ENCODE data around the gene CACNG8. TPM values are rescaled to one million over a fixed set of nuclear protein-coding genes. Genes with fewer than 3 reads are reported as not detected.

Gene CACNG8
- total RNA-seq, 1 experiment from 2014 or later = 0.07 TPM

- no peak for DNase-seq
- Histone ChIP-seq H3K36me3 (replicated peaks; ENCODE audit: control insufficient read depth, insufficient read depth, low read length) (no peaks in the 10 kb centered on the region), H3K27me3 (ENCODE audit: control insufficient read depth, insufficient read depth, low read length) (peaks cover 31% of the 10 kb centered on the region), H3K4me3 (ENCODE audit: insufficient read depth, low read depth, low read length) (no peak overlapping the region)
These were observed 30.7 kb downstream of the CACNG8 start for GRCh38 chr19:53993448-53993847.

- Histone ChIP-seq H3K36me3 (replicated peaks; ENCODE audit: control insufficient read depth, insufficient read depth, low read length) (no peaks in the 10 kb centered on the region), H3K4me3 (ENCODE audit: insufficient read depth, low read depth, low read length) (no peak overlapping the region), H3K27me3 (ENCODE audit: control insufficient read depth, insufficient read depth, low read length) (peaks cover 38% of the 10 kb centered on the region)
- DNase-seq = no peak
These were observed 32.1 kb downstream of the CACNG8 start for GRCh38 chr19:53994811-53995210.

- no peak for DNase-seq
- H3K36me3 ChIP-seq (replicated peaks; ENCODE audit: control insufficient read depth, insufficient read depth, low read length) = no peaks in the 10 kb centered on the region
- peaks cover 22% of the 10 kb centered on the region for H3K27me3 ChIP-seq (ENCODE audit: control insufficient read depth, insufficient read depth, low read length)
- H3K4me3 ChIP-seq (ENCODE audit: insufficient read depth, low read depth, low read length) = no peak overlapping the region
These were observed 35.5 kb downstream of the CACNG8 start for GRCh38 chr19:53998223-53998622.

- H3K36me3 ChIP-seq (replicated peaks; ENCODE audit: control insufficient read depth, insufficient read depth, low read length) = no peaks in the 10 kb centered on the region
- peaks cover 9% of the 10 kb centered on the region for H3K27me3 ChIP-seq (ENCODE audit: control insufficient read depth, insufficient read depth, low read length)
- DNase-seq = no peak
- no peak overlapping the region for H3K4me3 ChIP-seq (ENCODE audit: insufficient read depth, low read depth, low read length)
These were observed 37.0 kb downstream of the CACNG8 start for GRCh38 chr19:53999694-54000093.

GRCh38 chr19:54001496-54001895, 38.8 kb downstream of the CACNG8 start:
- H3K36me3 ChIP-seq (replicated peaks; ENCODE audit: control insufficient read depth, insufficient read depth, low read length) = no peaks in the 10 kb centered on the region
- peaks cover 9% of the 10 kb centered on the region for H3K27me3 ChIP-seq (ENCODE audit: control insufficient read depth, insufficient read depth, low read length)
- no peak overlapping the region for H3K4me3 ChIP-seq (ENCODE audit: insufficient read depth, low read depth, low read length)
- DNase-seq = no peak

GRCh38 chr19:54002495-54003315, 40.0 kb downstream of the CACNG8 start:
- DNase-seq = no peak
- H3K4me3 ChIP-seq (ENCODE audit: insufficient read depth, low read depth, low read length) = no peak overlapping the region
- no peaks in the 10 kb centered on the region for H3K36me3 ChIP-seq (replicated peaks; ENCODE audit: control insufficient read depth, insufficient read depth, low read length)
- H3K27me3 ChIP-seq (ENCODE audit: control insufficient read depth, insufficient read depth, low read length) = peaks cover 9% of the 10 kb centered on the region

- H3K27me3 ChIP-seq (ENCODE audit: control insufficient read depth, insufficient read depth, low read length) = no peaks in the 10 kb centered on the region
- no peak for DNase-seq
- H3K4me3 ChIP-seq (ENCODE audit: insufficient read depth, low read depth, low read length) = no peak overlapping the region
- H3K36me3 ChIP-seq (replicated peaks; ENCODE audit: control insufficient read depth, insufficient read depth, low read length) = no peaks in the 10 kb centered on the region
These were observed 46.7 kb downstream of the CACNG8 start for GRCh38 chr19:54009440-54009839.

- no peak for DNase-seq
- H3K4me3 ChIP-seq (ENCODE audit: insufficient read depth, low read depth, low read length) = no peak overlapping the region
- no peaks in the 10 kb centered on the region for H3K36me3 ChIP-seq (replicated peaks; ENCODE audit: control insufficient read depth, insufficient read depth, low read length)
- peaks cover 2% of the 10 kb centered on the region; the same call in 1 of the 2 replicates for H3K27me3 ChIP-seq (ENCODE audit: control insufficient read depth, insufficient read depth, low read length)
These were observed 47.7 kb downstream of the CACNG8 start for GRCh38 chr19:54010474-54010873.

- Histone ChIP-seq H3K36me3 (replicated peaks; ENCODE audit: control insufficient read depth, insufficient read depth, low read length) (no peaks in the 10 kb centered on the region), H3K27me3 (ENCODE audit: control insufficient read depth, insufficient read depth, low read length) (peaks cover 3% of the 10 kb centered on the region; the same call in 1 of the 2 replicates), H3K4me3 (ENCODE audit: insufficient read depth, low read depth, low read length) (peak overlapping the region; percentile 5; the same call in 1 of the 2 replicates)
- DNase-seq = peak; percentile 85
These were observed 48.9 kb downstream of the CACNG8 start for GRCh38 chr19:54011507-54012211.

GRCh38 chr19:54013866-54014265, 51.1 kb downstream of the CACNG8 start:
- no peaks in the 10 kb centered on the region for H3K36me3 ChIP-seq (replicated peaks; ENCODE audit: control insufficient read depth, insufficient read depth, low read length)
- H3K4me3 ChIP-seq (ENCODE audit: insufficient read depth, low read depth, low read length) = no peak overlapping the region
- no peak for DNase-seq
- H3K27me3 ChIP-seq (ENCODE audit: control insufficient read depth, insufficient read depth, low read length) = peaks cover 3% of the 10 kb centered on the region; the same call in 1 of the 2 replicates

- peak; percentile 54 for DNase-seq
- Histone ChIP-seq H3K27me3 (ENCODE audit: control insufficient read depth, insufficient read depth, low read length) (peaks cover 3% of the 10 kb centered on the region; the same call in 1 of the 2 replicates), H3K36me3 (replicated peaks; ENCODE audit: control insufficient read depth, insufficient read depth, low read length) (no peaks in the 10 kb centered on the region), H3K4me3 (ENCODE audit: insufficient read depth, low read depth, low read length) (no peak overlapping the region)
These were observed 52.3 kb downstream of the CACNG8 start for GRCh38 chr19:54014920-54015560.

GRCh38 chr19:54017261-54017660, 54.5 kb downstream of the CACNG8 start:
- peaks cover 3% of the 10 kb centered on the region; the same call in 1 of the 2 replicates for H3K27me3 ChIP-seq (ENCODE audit: control insufficient read depth, insufficient read depth, low read length)
- DNase-seq = no peak
- H3K4me3 ChIP-seq (ENCODE audit: insufficient read depth, low read depth, low read length) = no peak overlapping the region
- H3K36me3 ChIP-seq (replicated peaks; ENCODE audit: control insufficient read depth, insufficient read depth, low read length) = no peaks in the 10 kb centered on the region

- H3K4me3 ChIP-seq (ENCODE audit: insufficient read depth, low read depth, low read length) = no peak overlapping the region
- H3K36me3 ChIP-seq (replicated peaks; ENCODE audit: control insufficient read depth, insufficient read depth, low read length) = no peaks in the 10 kb centered on the region
- no peak for DNase-seq
- no peaks in the 10 kb centered on the region; the same call in 1 of the 2 replicates for H3K27me3 ChIP-seq (ENCODE audit: control insufficient read depth, insufficient read depth, low read length)
These were observed 58.6 kb downstream of the CACNG8 start for GRCh38 chr19:54021363-54021762.

GRCh38 chr19:54021932-54022331, 59.2 kb downstream of the CACNG8 start:
- Histone ChIP-seq H3K27me3 (ENCODE audit: control insufficient read depth, insufficient read depth, low read length) (no peaks in the 10 kb centered on the region; the same call in 1 of the 2 replicates), H3K4me3 (ENCODE audit: insufficient read depth, low read depth, low read length) (no peak overlapping the region), H3K36me3 (replicated peaks; ENCODE audit: control insufficient read depth, insufficient read depth, low read length) (no peaks in the 10 kb centered on the region)
- no peak for DNase-seq

Data from H7 (cell line).